Right lung (tissue), 5 donors: Measurements from ENCODE around the gene RPLP2. TPM values are rescaled to one million over a fixed set of nuclear protein-coding genes. Genes with fewer than 3 reads are reported as not detected.

Experiments
- DNase-seq, 2 donors: peaks; one replicate each; pipeline ENCODE4 v3.0.0-alpha.2; 2013
- polyA plus RNA-seq, 5 donors: library from polyadenylated mRNA; unstranded; fragments of 120-200 nt; gene quantifications; one replicate each; pipeline versions ENCODE4 v1.2.1 to v1.2.3, GENCODE V29; 2013; ENCODE audit warnings: inconsistent platforms in 1 of 5, low replicate concordance in 1 of 5; ENCODE audit not compliant: insufficient read length in 5 of 5, insufficient read depth in 1 of 5

The RPLP2 gene
- polyA plus RNA-seq, 5 donors: 1,010 to 1,715 (median 1,239) TPM

DNA sequence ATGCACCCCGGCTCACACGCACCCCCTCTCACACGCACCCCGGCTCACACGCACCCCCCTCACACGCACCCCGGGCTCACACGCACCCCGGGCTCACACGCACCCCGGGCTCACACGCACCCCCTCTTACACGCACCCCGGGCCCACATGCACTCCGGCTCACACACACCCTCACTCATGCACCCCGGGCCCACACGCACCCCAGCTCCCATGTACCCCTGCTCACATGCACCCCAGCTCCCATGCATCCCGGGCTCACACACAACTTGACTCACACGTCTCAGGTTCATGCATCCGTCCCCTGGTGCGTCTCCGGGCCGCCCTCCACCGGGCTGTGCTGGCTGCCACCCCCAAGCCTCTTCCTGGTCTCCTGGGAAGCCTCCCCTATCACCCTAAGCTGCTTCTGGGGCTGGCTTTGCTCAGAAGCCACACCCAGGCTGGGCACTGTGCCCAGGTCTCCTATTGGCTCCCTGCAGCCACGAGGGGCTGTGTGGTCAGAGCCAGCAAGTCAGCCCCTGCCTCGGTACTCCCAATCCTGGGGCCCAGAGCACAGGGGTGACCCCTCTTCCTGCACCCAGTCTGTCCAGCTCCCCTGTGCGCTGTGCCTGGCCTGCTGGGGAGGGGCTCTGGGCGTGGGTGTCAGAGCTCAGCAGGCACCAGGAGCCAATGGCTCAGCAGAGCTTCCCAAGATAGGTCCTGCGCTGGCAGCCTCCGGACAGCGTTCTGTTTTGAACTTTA lies 49.8 kb downstream of the RPLP2 start:
- DNase-seq: peak; percentile 90

GRCh38 chr11:860234-861104 lies 50.7 kb downstream of the RPLP2 start:
- DNase-seq: no peak

DNA sequence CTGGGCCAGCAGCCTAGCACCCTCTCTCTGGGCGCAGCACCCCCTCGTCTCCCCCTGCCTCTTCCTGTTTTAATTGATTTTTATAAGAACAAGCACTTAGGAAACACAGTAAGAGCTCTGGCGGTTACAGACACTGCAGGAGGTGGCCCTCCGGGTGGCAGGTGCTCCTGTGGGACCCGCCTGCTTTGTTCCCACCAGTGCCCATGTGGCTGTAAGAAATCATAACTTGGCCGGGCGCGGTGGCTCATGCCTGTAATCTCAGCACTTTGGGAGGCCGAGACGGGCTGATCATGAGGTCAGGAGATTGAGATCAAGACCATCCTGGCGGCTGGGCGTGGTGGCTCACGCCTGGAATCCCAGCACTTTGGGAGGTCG lies 51.3 kb downstream of the RPLP2 start:
- no peak for DNase-seq

DNA sequence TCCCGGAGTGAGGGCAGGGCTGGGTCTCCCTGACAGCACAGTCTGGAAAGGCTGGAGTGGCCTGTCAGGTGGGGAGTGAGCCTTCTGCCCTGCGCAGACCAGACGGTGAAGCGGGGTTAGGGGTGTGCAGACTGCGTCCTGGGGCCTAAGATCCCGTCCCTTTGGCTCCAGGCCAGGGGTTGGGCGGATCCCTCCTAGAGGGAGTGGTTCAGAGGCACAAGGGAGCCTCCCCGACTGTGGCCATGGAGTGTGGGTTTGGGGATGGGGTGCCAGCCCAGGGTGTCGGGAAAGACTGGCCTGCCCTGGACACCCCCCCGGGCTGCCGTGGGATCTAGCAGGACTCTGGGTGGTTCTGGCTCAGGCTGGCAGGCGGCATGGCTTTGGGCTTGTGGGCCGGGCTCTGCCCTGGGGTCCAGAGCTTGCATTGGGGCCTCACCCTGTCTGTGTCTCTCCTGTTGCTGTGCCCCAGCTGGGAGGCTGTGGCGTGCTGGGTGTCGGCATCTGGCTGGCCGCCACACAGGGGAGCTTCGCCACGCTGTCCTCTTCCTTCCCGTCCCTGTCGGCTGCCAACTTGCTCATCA lies 52.4 kb downstream of the RPLP2 start:
- no peak for DNase-seq

Other genes starting within 250 kb of the RPLP2 start
- 1 to 10 TPM; 1.6 to 4.9 (median 2.8) TPM for gene LMNTD2, start 249.2 kb upstream of the RPLP2 start, polyA plus RNA-seq
- 10 to 100 TPM; 16.5 to 41.2 (median 27.6) TPM for gene RASSF7, start 249.0 kb upstream of the RPLP2 start, polyA plus RNA-seq
- 10 to 100 TPM; 16.0 to 28.3 (median 20.4) TPM for gene PHRF1, start 233.5 kb upstream of the RPLP2 start, polyA plus RNA-seq
- gene IRF7, start 194.0 kb upstream of the RPLP2 start, polyA plus RNA-seq: 10 to 100 TPM in 3 of 5 donors, 1 to 10 TPM in 2; 6.9 to 19.1 (median 11.5) TPM
- under 1 TPM; 0.20 to 0.86 (median 0.58) TPM for gene CDHR5, start 185.0 kb upstream of the RPLP2 start, polyA plus RNA-seq
- 10 to 100 TPM in 1 of 5 donors, 1 to 10 TPM in 4; 1.2 to 14.9 (median 1.7) TPM for gene SCT, start 182.8 kb upstream of the RPLP2 start, polyA plus RNA-seq
- 1 to 10 TPM in 2 of 5 donors, under 1 TPM in 3; 0.21 to 1.5 (median 0.74) TPM for gene DRD4, start 172.7 kb upstream of the RPLP2 start, polyA plus RNA-seq
- 10 to 100 TPM; 32.7 to 49.5 (median 37.7) TPM for gene DEAF1, start 114.7 kb upstream of the RPLP2 start, polyA plus RNA-seq
- gene TMEM80, start 114.2 kb upstream of the RPLP2 start, polyA plus RNA-seq: 10 to 100 TPM; 23.2 to 35.8 (median 29.9) TPM
- 10 to 100 TPM; 41.3 to 88.7 (median 81.2) TPM for gene EPS8L2, start 103.7 kb upstream of the RPLP2 start, polyA plus RNA-seq
- 100 to 1,000 TPM; 100 to 129 (median 107) TPM for gene TALDO1, start 62.5 kb upstream of the RPLP2 start, polyA plus RNA-seq
- gene GATD1, start 32.5 kb upstream of the RPLP2 start, polyA plus RNA-seq: 10 to 100 TPM; 41.4 to 80.2 (median 61.8) TPM
- under 1 TPM in 3 of 5 donors, not detected in 2; 0.18 to 0.24 (median 0.22) TPM for gene CEND1, start 19.9 kb upstream of the RPLP2 start, polyA plus RNA-seq
- gene SLC25A22, start 11.7 kb upstream of the RPLP2 start, polyA plus RNA-seq: 10 to 100 TPM in 4 of 5 donors, 1 to 10 TPM in 1; 9.4 to 25.4 (median 15.7) TPM
- 10 to 100 TPM in 4 of 5 donors, 1 to 10 TPM in 1; 9.0 to 16.6 (median 11.6) TPM for gene PIDD1, start 4.7 kb upstream of the RPLP2 start, polyA plus RNA-seq
- 10 to 100 TPM; 23.4 to 54.7 (median 38.0) TPM for gene PNPLA2, start 8.9 kb downstream of the RPLP2 start, polyA plus RNA-seq
- gene CRACR2B, start 18.0 kb downstream of the RPLP2 start, polyA plus RNA-seq: 10 to 100 TPM; 13.6 to 31.6 (median 21.5) TPM
- gene CD151, start 23.0 kb downstream of the RPLP2 start, polyA plus RNA-seq: 100 to 1,000 TPM; 124 to 208 (median 165) TPM
- 100 to 1,000 TPM in 2 of 5 donors, 10 to 100 TPM in 3; 67.8 to 164 (median 85.4) TPM for gene POLR2L, start 32.6 kb downstream of the RPLP2 start, polyA plus RNA-seq
- gene TSPAN4, start 32.9 kb downstream of the RPLP2 start, polyA plus RNA-seq: 10 to 100 TPM; 42.4 to 94.6 (median 63.9) TPM
- gene CHID1, start 100.8 kb downstream of the RPLP2 start, polyA plus RNA-seq: 100 to 1,000 TPM in 1 of 5 donors, 10 to 100 TPM in 4; 77.0 to 101 (median 86.2) TPM
- 10 to 100 TPM; 74.4 to 84.3 (median 79.2) TPM for gene AP2A2, start 115.9 kb downstream of the RPLP2 start, polyA plus RNA-seq
- gene MUC6, start 226.8 kb downstream of the RPLP2 start, polyA plus RNA-seq: under 1 TPM; 0.24 to 0.57 (median 0.54) TPM